ENCODE measurements around the gene TBC1D1. TPM values are rescaled to one million over a fixed set of nuclear protein-coding genes. Genes with fewer than 3 reads are reported as not detected.

TBC1D1 gene
- polyA plus RNA-seq, 3 donors, result 23.3 to 70.0 (median 31.5) TPM

DNA sequence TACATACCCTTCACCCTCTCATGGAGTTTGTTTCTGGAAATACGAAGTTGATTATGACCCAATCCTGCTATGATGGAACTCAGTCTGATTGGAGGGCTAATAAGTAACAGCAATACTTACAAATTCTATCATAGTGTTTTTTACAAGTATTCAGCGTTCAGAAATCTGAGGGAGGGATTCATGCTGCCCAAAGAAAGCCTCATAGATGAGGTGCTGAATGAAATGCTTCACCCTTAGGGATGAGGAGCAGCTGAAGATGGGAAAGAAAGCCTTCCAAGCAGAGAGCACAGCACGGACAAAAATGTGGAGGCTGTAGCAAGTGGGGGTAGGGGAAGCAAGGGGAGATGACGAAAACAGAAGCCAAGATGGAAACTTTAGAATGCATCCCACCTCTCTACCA is 27.9 kb upstream of the TBC1D1 start:
- no peak overlapping the region for H3K4me2 ChIP-seq (replicated peaks; ENCODE audit: extremely low read depth, low read length, poor library complexity, severe bottlenecking)
- H3K9ac ChIP-seq (ENCODE audit: insufficient read depth, low read length, poor library complexity, severe bottlenecking), result no peak overlapping the region
- no peak for DNase-seq
- H2AFZ ChIP-seq (ENCODE audit: insufficient read depth, low read depth, low read length, poor library complexity, severe bottlenecking), result no peak overlapping the region
- intact Hi-C loops (cut with micrococcal nuclease), result no loop called here
- peaks cover 55% of the 10 kb centered on the region for H3K4me1 Mint-ChIP-seq
- no CpG with 5 or more reads among the region's 4 CpGs for WGBS (ENCODE audit: insufficient coverage)
- no peak overlapping the region for H3K4me3 Mint-ChIP-seq
- TF ChIP-seq, protein P1, sequence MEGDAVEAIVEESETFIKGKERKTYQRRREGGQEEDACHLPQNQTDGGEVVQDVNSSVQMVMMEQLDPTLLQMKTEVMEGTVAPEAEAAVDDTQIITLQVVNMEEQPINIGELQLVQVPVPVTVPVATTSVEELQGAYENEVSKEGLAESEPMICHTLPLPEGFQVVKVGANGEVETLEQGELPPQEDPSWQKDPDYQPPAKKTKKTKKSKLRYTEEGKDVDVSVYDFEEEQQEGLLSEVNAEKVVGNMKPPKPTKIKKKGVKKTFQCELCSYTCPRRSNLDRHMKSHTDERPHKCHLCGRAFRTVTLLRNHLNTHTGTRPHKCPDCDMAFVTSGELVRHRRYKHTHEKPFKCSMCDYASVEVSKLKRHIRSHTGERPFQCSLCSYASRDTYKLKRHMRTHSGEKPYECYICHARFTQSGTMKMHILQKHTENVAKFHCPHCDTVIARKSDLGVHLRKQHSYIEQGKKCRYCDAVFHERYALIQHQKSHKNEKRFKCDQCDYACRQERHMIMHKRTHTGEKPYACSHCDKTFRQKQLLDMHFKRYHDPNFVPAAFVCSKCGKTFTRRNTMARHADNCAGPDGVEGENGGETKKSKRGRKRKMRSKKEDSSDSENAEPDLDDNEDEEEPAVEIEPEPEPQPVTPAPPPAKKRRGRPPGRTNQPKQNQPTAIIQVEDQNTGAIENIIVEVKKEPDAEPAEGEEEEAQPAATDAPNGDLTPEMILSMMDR (IDR thresholded peaks at IDR 0.05), result no peak
- H3K27me3 Mint-ChIP-seq (ENCODE audit: low read depth in 3 of 3), result peaks cover 0 to 3% (median 0%) of the 10 kb centered on the region in 3 donors
- H3K27ac Mint-ChIP-seq, result peak overlapping the region in 4 of 7 donors; percentile 13 to 76 (median 66)
- H3K27ac ChIP-seq (ENCODE audit: low read depth in 1 of 2, low read length in 2 of 2), result peak overlapping the region in 1 of 2 donors; percentile 67
- peaks cover 47 to 48% of the 10 kb centered on the region in 2 donors for H3K4me1 ChIP-seq (ENCODE audit: control insufficient read depth in 1 of 2, insufficient read depth in 2 of 2, low read length in 2 of 2)
- H3K36me3 ChIP-seq (replicated peaks in 1 of 2; ENCODE audit: control insufficient read depth in 1 of 2, insufficient read depth in 2 of 2, low read length in 2 of 2), result peaks cover 29 to 50% of the 10 kb centered on the region in 2 donors
- peaks cover 16% of the 10 kb centered on the region for H3K79me2 ChIP-seq (ENCODE audit: insufficient read depth, low read length)
- H3K9me3 ChIP-seq (replicated peaks in 1 of 2; ENCODE audit: control insufficient read depth in 1 of 2, insufficient read depth in 1 of 2, low read length in 2 of 2), result no peaks in the 10 kb centered on the region
- H4K20me1 ChIP-seq (ENCODE audit: insufficient read depth, low read length), result no peaks in the 10 kb centered on the region
- peaks cover 36 to 52% of the 10 kb centered on the region in 2 donors for H3K36me3 Mint-ChIP-seq
- H3K9me3 Mint-ChIP-seq, result no peaks in the 10 kb centered on the region
- no peaks in the 10 kb centered on the region for H3K27me3 ChIP-seq (ENCODE audit: control insufficient read depth in 2 of 2, insufficient read depth in 2 of 2, low read length in 2 of 2)
- H3K4me3 ChIP-seq (replicated peaks in 1 of 3; ENCODE audit: low read depth in 2 of 3, low read length in 3 of 3), result no peak overlapping the region

DNA sequence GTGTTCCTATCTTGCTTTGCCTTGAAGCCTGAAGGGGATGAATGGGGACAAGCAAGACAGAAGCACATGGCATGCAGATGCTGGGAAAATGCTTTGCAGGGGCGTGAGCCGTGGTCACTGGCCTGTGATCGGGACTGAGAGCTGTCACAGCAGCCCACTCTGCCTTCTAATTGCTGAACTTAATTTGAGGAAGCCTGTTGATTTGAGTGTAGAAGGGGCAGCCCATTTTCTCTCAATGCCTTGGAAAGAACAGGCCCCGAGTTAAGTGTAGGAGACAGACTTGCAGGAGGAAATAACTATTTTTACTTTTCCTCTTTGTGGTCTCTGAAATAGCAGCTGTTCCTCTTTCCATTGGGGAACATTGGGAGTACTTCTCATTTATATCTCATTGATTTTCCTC is 26.1 kb upstream of the TBC1D1 start:
- peaks cover 41 to 54% of the 10 kb centered on the region in 2 donors for H3K36me3 Mint-ChIP-seq
- peak overlapping the region in 1 of 2 donors; percentile 79 for H3K4me3 Mint-ChIP-seq
- H3K4me2 ChIP-seq (replicated peaks; ENCODE audit: extremely low read depth, low read length, poor library complexity, severe bottlenecking), result peak overlapping the region; percentile 75
- H4K20me1 ChIP-seq (ENCODE audit: insufficient read depth, low read length), result no peaks in the 10 kb centered on the region
- DNase-seq, result peak; percentile 34 to 75 (median 68)
- H3K9ac ChIP-seq (ENCODE audit: insufficient read depth, low read length, poor library complexity, severe bottlenecking), result no peak overlapping the region
- H3K79me2 ChIP-seq (ENCODE audit: insufficient read depth, low read length), result peaks cover 16% of the 10 kb centered on the region
- WGBS (ENCODE audit: insufficient coverage), result 0% methylated on average over 1 of the region's 4 CpGs
- TF ChIP-seq, protein P1 (IDR thresholded peaks at IDR 0.05), result no peak
- peaks cover 0 to 3% (median 3%) of the 10 kb centered on the region in 3 donors for H3K27me3 Mint-ChIP-seq (ENCODE audit: low read depth in 3 of 3)
- H3K4me3 ChIP-seq (replicated peaks in 1 of 3; ENCODE audit: low read depth in 2 of 3, low read length in 3 of 3), result peak overlapping the region in 1 of 3 experiments; percentile 64
- H3K4me1 Mint-ChIP-seq, result peaks cover 64% of the 10 kb centered on the region
- H3K9me3 Mint-ChIP-seq, result no peaks in the 10 kb centered on the region
- H3K27ac Mint-ChIP-seq, result peak overlapping the region; percentile 83 to 95 (median 90)
- H3K27me3 ChIP-seq (ENCODE audit: control insufficient read depth in 2 of 2, insufficient read depth in 2 of 2, low read length in 2 of 2), result no peaks in the 10 kb centered on the region
- no peaks in the 10 kb centered on the region for H3K9me3 ChIP-seq (replicated peaks in 1 of 2; ENCODE audit: control insufficient read depth in 1 of 2, insufficient read depth in 1 of 2, low read length in 2 of 2)
- peak overlapping the region; percentile 52 to 67 for H3K27ac ChIP-seq (ENCODE audit: low read depth in 1 of 2, low read length in 2 of 2)
- peaks cover 47 to 49% of the 10 kb centered on the region in 2 donors for H3K4me1 ChIP-seq (ENCODE audit: control insufficient read depth in 1 of 2, insufficient read depth in 2 of 2, low read length in 2 of 2)
- intact Hi-C loops (cut with micrococcal nuclease), result no loop called here
- no peak overlapping the region for H2AFZ ChIP-seq (ENCODE audit: insufficient read depth, low read depth, low read length, poor library complexity, severe bottlenecking)
- H3K36me3 ChIP-seq (replicated peaks in 1 of 2; ENCODE audit: control insufficient read depth in 1 of 2, insufficient read depth in 2 of 2, low read length in 2 of 2), result peaks cover 15 to 41% of the 10 kb centered on the region in 2 donors

Measured in CD14-positive monocyte (primary cell).